IMR-90 (cell line): ENCODE data around the gene ITSN1.

Experiments
- BHLHE40 ChIP-seq: fragments of 150-350 bp; IDR thresholded peaks from 2 replicates; pipeline ENCODE4 v1.6.1; 2016; ENCODE audit warnings: mild to moderate bottlenecking, low read depth, low read length
- CEBPB ChIP-seq: IDR thresholded peaks from 2 replicates; pipeline ENCODE4 v1.6.1; 2012; ENCODE audit warnings: low read depth, low read length, improper control_type of control experiment
- CHD1 ChIP-seq: IDR thresholded peaks from 2 replicates; pipeline ENCODE4 v1.6.1; 2012; ENCODE audit warnings: low read depth, low read length, improper control_type of control experiment
- CTCF ChIP-seq: conservative IDR thresholded peaks from 2 replicates; pipeline ENCODE4 v1.5.1; 2012; ENCODE audit warnings: mild to moderate bottlenecking, low read depth, low read length, improper control_type of control experiment
- ELK1 ChIP-seq: fragments of 150-350 bp; IDR thresholded peaks from 2 replicates; pipeline ENCODE4 v1.6.1; 2016; ENCODE audit warnings: low read depth, mild to moderate bottlenecking, low read length, moderate library complexity, borderline replicate concordance
- MAZ ChIP-seq: IDR thresholded peaks from 2 replicates; pipeline ENCODE4 v1.6.1; 2012; ENCODE audit warnings: low read depth, mild to moderate bottlenecking, low read length, improper control_type of control experiment, moderate library complexity, borderline replicate concordance
- MXI1 ChIP-seq: IDR thresholded peaks from 2 replicates; pipeline ENCODE4 v1.6.1; 2012; ENCODE audit warnings: low read depth, mild to moderate bottlenecking, low read length, moderate library complexity, borderline replicate concordance
- POLR2A ChIP-seq: IDR thresholded peaks from 2 replicates; pipeline ENCODE4 v1.6.1; 2012; ENCODE audit warnings: mild to moderate bottlenecking, low read depth, low read length
- RAD21 ChIP-seq: IDR thresholded peaks from 2 replicates; pipeline ENCODE4 v1.6.1; 2012; ENCODE audit warnings: low read length, improper control_type of control experiment
- RCOR1 ChIP-seq: IDR thresholded peaks from 2 replicates; pipeline ENCODE4 v1.6.1; 2012; ENCODE audit warnings: mild to moderate bottlenecking, low read length, improper control_type of control experiment; ENCODE audit not compliant: insufficient replicate concordance
- RFX5 ChIP-seq: IDR thresholded peaks from 2 replicates; pipeline ENCODE4 v1.8.0; 2012; ENCODE audit warnings: low read depth, mild to moderate bottlenecking, low read length, moderate library complexity
- SMC3 ChIP-seq: fragments of 150-350 bp; IDR thresholded peaks from 2 replicates; pipeline ENCODE4 v1.6.1; 2016; ENCODE audit warnings: low read depth, mild to moderate bottlenecking, antibody characterized with exemption, low read length, moderate library complexity

- TF ChIP-seq CTCF (no peak), RAD21 (no peak), ELK1 (no peak), RFX5 (no peak), BHLHE40 (no peak), MAZ (no peak), CHD1 (no peak), RCOR1 (no peak), POLR2A (no peak), MXI1 (no peak), SMC3 (no peak), CEBPB (no peak)
Measured at GRCh38 chr21:33850401-33850800, 208.1 kb downstream of the ITSN1 start.
